Endothelial cell of umbilical vein (primary cell): ENCODE results near the gene STAG1. TPM values are rescaled to one million over a fixed set of nuclear protein-coding genes. Genes with fewer than 3 reads are reported as not detected.
A peak's percentile ranks its signal among the peaks of the same experiment; 100 is the strongest.

ENCODE experiments used
- BruUV-seq: library from RNA; stranded (reverse); fragments of 400-500 nt; replicated peaks from 2 replicates; lab custom pipeline; 2021; lab: Mats Ljungman, UMichigan
- CTCF ChIA-PET: fragments of 300-600, 350-600 bp; sonication (Branson Sonifier 250); formaldehyde crosslinking; loops from one replicate; lab custom pipeline; 2021; ENCODE audit warnings: antibody characterized with exemption, inconsistent platforms; lab: Charles Lee
- POLR2A ChIA-PET: fragments of 300-600, 350-600 bp; sonication (Branson Sonifier 250); formaldehyde crosslinking; loops from one replicate; lab custom pipeline; 2021; ENCODE audit warnings: antibody characterized with exemption, inconsistent platforms; lab: Charles Lee
- DNase-seq: peaks from one replicate; pipeline ENCODE4 v3.0.0-alpha.2; 2011; ENCODE audit warnings: low read depth, low spot score
- FAIRE-seq: peaks from 2 replicates; lab custom pipeline; 2011; peaks lifted over from hg19 to GRCh38; lab: Jason Lieb, UNC
- H2AFZ ChIP-seq: 2 replicates; pipeline ENCODE4 v1.6.0; 2012; ENCODE audit warnings: low read depth, low read length, control low read depth, inconsistent platforms
- H3K27ac ChIP-seq: 2 replicates; pipeline ENCODE4 v1.5.1; 2011; ENCODE audit warnings: low read depth, mild to moderate bottlenecking, control low read depth, low read length, moderate library complexity; ENCODE audit not compliant: insufficient read depth
- H3K27me3 ChIP-seq, 2 experiments: 2 replicates each; pipeline versions ENCODE4 v1.6.0 to v1.6.1; 2011; ENCODE audit warnings: low read length in 2 of 2, mixed read lengths in 1 of 2; ENCODE audit not compliant: control insufficient read depth in 2 of 2, insufficient read depth in 2 of 2
- H3K36me3 ChIP-seq, 2 experiments: 2 replicates in 1 of 2; 3 replicates in 1 of 2; pipeline ENCODE4 v1.5.1; 2011; ENCODE audit warnings: low read length in 2 of 2, mild to moderate bottlenecking in 1 of 2, moderate library complexity in 1 of 2; ENCODE audit not compliant: control insufficient read depth in 2 of 2, insufficient read depth in 2 of 2; ENCODE audit errors: extremely low read depth in 1 of 2
- H3K4me1 ChIP-seq: 3 replicates; pipeline ENCODE4 v1.5.1; 2011; ENCODE audit warnings: mild to moderate bottlenecking, low read length; ENCODE audit not compliant: control insufficient read depth, insufficient read depth; ENCODE audit errors: extremely low read depth
- H3K4me2 ChIP-seq: 2 replicates; pipeline ENCODE4 v1.6.1; 2011; ENCODE audit warnings: low read length, control low read depth, mixed read lengths; ENCODE audit not compliant: insufficient read depth
- H3K4me3 ChIP-seq, 3 experiments: fragments of 200-600 bp in 1 of 3; sonication (generic), shearing (Covaris generic) in 1 of 3; replicated peaks in 1 of 3; 2 replicates each; pipeline ENCODE4 v1.5.1; 2011 to 2016; ENCODE audit warnings: control low read depth in 3 of 3, low read length in 3 of 3, mild to moderate bottlenecking in 2 of 3, inconsistent platforms in 1 of 3, low read depth in 1 of 3, moderate library complexity in 1 of 3; ENCODE audit not compliant: insufficient read depth in 1 of 3
- H3K79me2 ChIP-seq: 2 replicates; pipeline ENCODE4 v1.6.0; 2012; ENCODE audit warnings: low read length, inconsistent platforms; ENCODE audit not compliant: control insufficient read depth, insufficient read depth
- H3K9ac ChIP-seq: replicated peaks from 2 replicates; pipeline ENCODE3; 2011; ENCODE audit warnings: low read length, control low read depth; ENCODE audit not compliant: insufficient read depth; ENCODE audit errors: extremely low read depth
- H3K9me1 ChIP-seq: replicated peaks from 3 replicates; pipeline ENCODE4 v1.6.0; 2011; ENCODE audit warnings: mild to moderate bottlenecking, low read length; ENCODE audit not compliant: control insufficient read depth, insufficient read depth; ENCODE audit errors: extremely low read depth
- H3K9me3 ChIP-seq: replicated peaks from 2 replicates; pipeline ENCODE4 v1.5.1; 2012; ENCODE audit warnings: low read length, inconsistent platforms; ENCODE audit not compliant: control insufficient read depth, insufficient read depth
- H4K20me1 ChIP-seq: replicated peaks from 2 replicates; pipeline ENCODE3; 2011; ENCODE audit warnings: mild to moderate bottlenecking, low read length; ENCODE audit not compliant: control insufficient read depth, insufficient read depth; ENCODE audit errors: extremely low read depth
- CTCF ChIP-seq, 2 donors: IDR thresholded peaks; 1 replicate in 1 of 2; 2 replicates in 1 of 2; pipeline ENCODE4 v1.5.1; 2011; ENCODE audit warnings: low read length in 2 of 2, mild to moderate bottlenecking in 2 of 2, moderate library complexity in 2 of 2, control low read depth in 1 of 2, inconsistent platforms in 1 of 2, low read depth in 1 of 2; ENCODE audit not compliant: insufficient read depth in 1 of 2; ENCODE audit errors: extremely low read depth in 1 of 2
- EZH2 ChIP-seq: IDR thresholded peaks from 2 replicates; pipeline ENCODE4 v1.6.1; 2012; ENCODE audit warnings: borderline replicate concordance, low read depth, mild to moderate bottlenecking, moderate library complexity, low read length, inconsistent platforms; ENCODE audit not compliant: severe bottlenecking
- FOS ChIP-seq: IDR thresholded peaks from 2 replicates; pipeline ENCODE4 v1.6.1; 2011; ENCODE audit warnings: mild to moderate bottlenecking, low read length, moderate library complexity, borderline replicate concordance; ENCODE audit not compliant: insufficient read depth
- MAX ChIP-seq: IDR thresholded peaks from 2 replicates; pipeline ENCODE4 v1.6.1; 2011; ENCODE audit not compliant: insufficient read depth, insufficient read length
- POLR2A ChIP-seq: IDR thresholded peaks from 2 replicates; pipeline ENCODE4 v1.6.1; 2012; ENCODE audit warnings: low read depth, mild to moderate bottlenecking, control low read depth, low read length
- POLR2AphosphoS5 ChIP-seq: IDR thresholded peaks from 2 replicates; pipeline ENCODE4 v1.6.1; 2012; ENCODE audit warnings: low read depth, mild to moderate bottlenecking, control low read depth, low read length, moderate library complexity; ENCODE audit not compliant: insufficient read depth
- dilution Hi-C: fragments of 300-500 bp; cut with MboI; formaldehyde crosslinking; loops from one replicate; pipeline ENCODE4 v1.15.0; 2019; ENCODE audit warnings: low sequenced_read_pairs; ENCODE audit not compliant: extremely low pct_ligation_motif_present
- intact Hi-C: fragments of 100-400 bp; cut with micrococcal nuclease; formaldehyde crosslinking; loops from one replicate; pipeline ENCODE4 v1.10.0; 2022
- polyA plus RNA-seq, 4 experiments: library from polyadenylated mRNA; depleted of rRNA in 3 of 4; stranded (reverse) in 3 of 4; unstranded in 1 of 4; fragments of >200 nt; gene quantifications; 2 replicates each; pipeline versions ENCODE4 v1.2.1 to v1.2.3, GENCODE V29; 2011 to 2012; ENCODE audit warnings: missing spikeins in 1 of 4
- total RNA-seq: library from RNA; stranded (reverse); gene quantifications from 2 replicates; pipeline ENCODE4 v1.2.3, GENCODE V29; 2021

STAG1 gene
- total and polyA plus RNA-seq, 2 donors (not counting 3 experiments of a cell fraction or from before 2014, with no cell fraction given), result 7.4 to 42.1 TPM

GRCh38 chr3:136752422-136753325, 496 bp upstream of the STAG1 start:
- BruUV-seq, result TSS peak; percentile 76
- peak overlapping the region; percentile 99 for H3K9ac ChIP-seq
- H3K79me2 ChIP-seq, result peaks cover 37% of the 10 kb centered on the region
- DNase-seq, result peak; percentile 99
- dilution Hi-C loops (no loop called here), intact Hi-C loops (loop anchor here (1.0 to 10.0 kb wide), 12 partner anchors 66 to 677 kb away; partner anchors contain the start of genes MSL2, NCK1 and PCCB)
- peak overlapping the region; percentile 99 for H3K27ac ChIP-seq
- ChIA-PET POLR2A (interaction anchor here (0.6 to 1.7 kb wide), 20 partner anchors 63 to 683 kb away, joined by 3 to 17 read pairs (median 4); partner anchors contain the start of genes MSL2, NCK1 and SLC35G2), CTCF (interaction anchor here (0.5 to 3.9 kb wide), 150 partner anchors 8 to 1300 kb away, joined by 3 to 253 read pairs (median 5); partner anchors contain the start of genes MSL2, NCK1, PCCB and PPP2R3A)
- H3K9me3 ChIP-seq, result no peaks in the 10 kb centered on the region
- peak; percentile 93 for FAIRE-seq
- H3K27me3 ChIP-seq, result no peaks in the 10 kb centered on the region
- H3K4me3 ChIP-seq, result peak overlapping the region; percentile 80 to 82 (median 82)
- no peaks in the 10 kb centered on the region for H4K20me1 ChIP-seq
- H3K4me2 ChIP-seq, result peak overlapping the region; percentile 97
- TF ChIP-seq POLR2A (peak; percentile 84), EZH2 (no peak), CTCF (IDR thresholded peaks at IDR 0.05; ENCODE audit: extremely low read depth in 1 of 2, insufficient read depth in 1 of 2, low read depth in 1 of 2, low read length in 2 of 2) (peak in 1 of 2 donors; percentile 96), MAX (peak; percentile 80), FOS (no peak), POLR2AphosphoS5 (peak; percentile 48)
- H3K36me3 ChIP-seq, result no peaks in the 10 kb centered on the region
- peaks cover 19% of the 10 kb centered on the region for H3K4me1 ChIP-seq
- H3K9me1 ChIP-seq, result no peaks in the 10 kb centered on the region
- H2AFZ ChIP-seq, result peak overlapping the region; percentile 98
